HT-29 (cell line): Measurements from ENCODE around the gene VGLL4. TPM values are rescaled to one million over a fixed set of nuclear protein-coding genes. Genes with fewer than 3 reads are reported as not detected.

ENCODE experiments used
- DNase-seq: peaks from one replicate; pipeline ENCODE4 v3.0.0-alpha.2; 2015; ENCODE audit warnings: low spot score
- total RNA-seq: library from RNA; depleted of rRNA; stranded (reverse); fragments of >200 nt; shearing (Covaris generic); gene quantifications from 2 replicates; pipeline ENCODE4 v1.2.3, GENCODE V29; 2014

Gene VGLL4
- total RNA-seq, 1 experiment from 2014 or later = 28.4 TPM

GRCh38 chr3:11653298-11654055, 9.8 kb upstream of the VGLL4 start:
- no peak for DNase-seq

GRCh38 chr3:11651900-11652299, 8.2 kb upstream of the VGLL4 start:
- peak; percentile 30 for DNase-seq

- no peak for DNase-seq
Measured at GRCh38 chr3:11651477-11651876, 7.8 kb upstream of the VGLL4 start.

GRCh38 chr3:11650391-11650790, 6.7 kb upstream of the VGLL4 start:
- DNase-seq = no peak

- no peak for DNase-seq
Measured at GRCh38 chr3:11648735-11649134, 5.0 kb upstream of the VGLL4 start.

- DNase-seq = peak; percentile 40
Measured at GRCh38 chr3:11643201-11643603, 513 bp downstream of the VGLL4 start.

- DNase-seq = peak; percentile 46
Measured at GRCh38 chr3:11642431-11643191, 1.1 kb downstream of the VGLL4 start.

GRCh38 chr3:11641683-11642430, 1.9 kb downstream of the VGLL4 start:
- peak; percentile 30 for DNase-seq

GRCh38 chr3:11641316-11641682, 2.4 kb downstream of the VGLL4 start:
- no peak for DNase-seq

- no peak for DNase-seq
Measured at GRCh38 chr3:11640009-11640673, 3.6 kb downstream of the VGLL4 start.

- DNase-seq = no peak
Measured at GRCh38 chr3:11638495-11639358, 5.0 kb downstream of the VGLL4 start.

- DNase-seq = no peak
Measured at GRCh38 chr3:11637901-11638458, 5.7 kb downstream of the VGLL4 start.

GRCh38 chr3:11636394-11636770, 7.3 kb downstream of the VGLL4 start:
- no peak for DNase-seq

GRCh38 chr3:11635680-11636393, 7.9 kb downstream of the VGLL4 start:
- DNase-seq = no peak

- no peak for DNase-seq
Measured at GRCh38 chr3:11634974-11635612, 8.6 kb downstream of the VGLL4 start.

- no peak for DNase-seq
Measured at GRCh38 chr3:11634081-11634635, 9.6 kb downstream of the VGLL4 start.

- DNase-seq = no peak
Measured at GRCh38 chr3:11632966-11633365, 10.7 kb downstream of the VGLL4 start.

GRCh38 chr3:11632564-11632963, 11.2 kb downstream of the VGLL4 start:
- no peak for DNase-seq

- no peak for DNase-seq
Measured at GRCh38 chr3:11631820-11632219, 11.9 kb downstream of the VGLL4 start.
